ENCODE results near the gene CNTLN.
"Not testable (repeated sequence)": the region's sequence is repeated elsewhere in the genome, so short reads cannot be mapped to it uniquely, and the experiment has no call there.

CNTLN gene

DNA sequence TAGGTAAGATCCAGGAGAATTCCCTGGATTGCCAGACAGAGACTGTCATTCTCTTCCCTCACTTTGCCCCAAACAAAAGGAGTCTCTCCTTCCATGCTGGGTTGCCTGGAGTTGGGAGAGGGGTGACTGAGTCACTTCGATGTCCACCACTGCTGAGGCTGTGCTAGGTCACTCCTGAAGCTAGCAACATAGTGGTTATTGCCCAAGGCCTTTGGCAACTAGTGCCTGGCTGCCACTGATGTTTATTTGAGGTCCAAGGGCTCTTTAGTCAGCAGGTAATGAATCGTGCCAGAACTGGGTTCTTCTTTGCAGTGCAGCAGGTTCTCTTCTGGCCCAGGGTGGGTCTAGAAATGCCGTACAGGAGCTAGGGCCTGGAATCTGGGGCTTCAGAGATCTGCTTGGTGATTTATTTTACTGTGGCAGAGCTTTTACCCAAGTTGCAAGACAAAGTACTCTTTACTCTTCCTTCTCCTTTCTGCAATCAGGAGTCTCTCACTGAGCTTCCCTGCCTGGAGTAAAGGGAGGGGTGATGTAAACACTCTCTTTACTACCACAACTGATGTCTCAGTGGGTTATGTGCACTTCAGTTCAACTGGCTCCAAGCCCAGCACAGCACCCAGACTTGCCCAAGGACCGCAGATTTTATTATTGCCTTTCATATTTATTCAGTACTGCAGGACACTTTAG, 288.3 kb downstream of the CNTLN start:
- no peak for DNase-seq
- ATAC-seq = no peak

DNA sequence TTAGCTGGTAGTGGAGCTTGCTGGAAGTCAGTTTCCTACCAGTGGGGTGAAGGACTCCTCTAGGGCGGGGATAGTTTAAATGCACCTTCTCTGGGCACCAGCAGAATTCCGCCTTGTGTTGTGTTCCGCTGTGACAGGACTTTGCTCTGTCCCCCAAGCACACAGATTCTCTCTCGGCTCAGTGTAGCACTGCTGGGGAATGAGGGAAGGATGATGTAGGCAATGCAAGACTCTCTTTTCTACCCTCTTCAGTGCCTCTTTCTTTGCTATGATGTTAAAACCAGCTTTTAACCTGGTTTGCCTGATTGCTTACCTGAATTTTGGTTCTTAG, 288.8 kb downstream of the CNTLN start:
- DNase-seq (no peak), ATAC-seq (no peak)

DNA sequence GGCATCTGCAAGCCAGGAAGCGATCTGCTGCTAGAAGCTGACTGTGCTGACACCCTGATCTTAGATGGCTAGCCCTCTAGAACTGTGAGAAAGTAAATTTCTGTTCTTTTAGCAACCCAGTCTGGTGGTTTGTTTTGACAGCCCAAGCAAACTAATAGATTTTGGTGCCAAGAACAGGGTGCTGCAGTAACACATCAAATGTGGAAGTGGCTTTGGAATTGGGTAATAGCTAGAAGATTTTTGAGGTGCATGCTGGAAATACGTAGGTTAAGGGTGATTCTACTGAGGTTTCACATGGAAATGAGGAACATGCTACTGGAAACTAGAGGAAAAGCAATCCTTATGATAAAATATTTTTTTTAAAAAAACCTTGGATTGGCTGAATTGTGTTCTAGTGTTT, 290.5 kb downstream of the CNTLN start:
- no peak for DNase-seq

DNA sequence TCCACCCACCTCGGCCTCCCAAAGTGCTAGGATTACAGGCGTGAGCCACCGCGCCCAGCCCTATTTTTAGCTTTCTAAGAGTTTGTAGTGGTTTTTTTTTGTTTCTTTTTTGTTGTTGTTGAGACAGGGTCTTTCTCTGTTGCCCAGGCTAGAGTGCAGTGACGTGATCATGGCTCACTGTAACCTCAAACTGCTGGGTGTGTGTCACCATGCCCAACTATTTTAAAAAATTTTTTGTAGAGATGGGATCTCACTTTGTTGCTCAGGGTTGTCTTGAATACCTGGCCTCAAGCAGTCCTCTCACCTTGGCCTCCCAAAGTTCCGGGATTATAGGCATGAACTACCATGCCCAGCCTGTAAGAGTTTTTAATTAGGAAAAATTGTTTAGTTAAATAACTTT, 298.7 kb downstream of the CNTLN start:
- no peak for ATAC-seq
- DNase-seq = no peak

More for the DNA sequence above, 290.5 kb downstream of the CNTLN start:
- no peak for ATAC-seq

DNA sequence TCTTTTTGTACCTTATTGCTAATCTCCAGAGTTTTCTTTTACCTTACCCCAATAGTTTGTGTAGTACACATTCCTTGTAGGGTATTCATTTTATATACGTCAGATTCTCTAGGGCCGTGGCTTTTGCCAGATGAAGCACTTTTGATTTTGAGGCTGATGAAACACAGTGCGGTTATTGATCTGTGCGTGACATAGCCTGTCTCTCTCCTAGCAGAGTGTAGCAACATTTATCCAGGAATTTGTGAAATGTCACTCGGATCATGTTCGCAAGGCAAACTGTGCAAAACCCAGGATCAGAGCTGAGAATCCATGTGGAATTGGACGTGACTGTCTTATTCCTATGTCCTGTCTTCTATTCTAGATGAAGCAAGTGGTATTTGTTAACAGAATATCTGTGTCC, 302.0 kb downstream of the CNTLN start:
- ATAC-seq (no peak), DNase-seq (no peak)

DNA sequence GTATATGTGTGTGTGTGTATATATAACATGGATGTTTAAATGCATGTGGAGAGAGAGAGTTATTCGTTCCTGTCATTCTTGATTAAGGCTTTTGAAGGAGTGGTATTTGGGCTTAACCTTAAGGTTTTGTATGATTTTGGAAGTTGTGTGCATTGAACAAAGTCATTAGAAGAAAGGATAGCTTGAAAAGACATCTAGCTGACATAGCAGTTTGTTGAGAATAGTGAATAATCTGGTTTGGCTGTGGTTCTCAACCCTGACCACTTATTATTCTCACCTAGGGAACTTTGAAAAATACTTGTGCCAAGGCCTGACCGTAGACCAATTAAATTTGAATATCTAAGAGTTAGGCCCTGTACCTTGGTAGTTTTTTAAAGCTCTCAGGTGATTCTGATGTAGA, 303.0 kb downstream of the CNTLN start:
- no peak for ATAC-seq
- DNase-seq = no peak

DNA sequence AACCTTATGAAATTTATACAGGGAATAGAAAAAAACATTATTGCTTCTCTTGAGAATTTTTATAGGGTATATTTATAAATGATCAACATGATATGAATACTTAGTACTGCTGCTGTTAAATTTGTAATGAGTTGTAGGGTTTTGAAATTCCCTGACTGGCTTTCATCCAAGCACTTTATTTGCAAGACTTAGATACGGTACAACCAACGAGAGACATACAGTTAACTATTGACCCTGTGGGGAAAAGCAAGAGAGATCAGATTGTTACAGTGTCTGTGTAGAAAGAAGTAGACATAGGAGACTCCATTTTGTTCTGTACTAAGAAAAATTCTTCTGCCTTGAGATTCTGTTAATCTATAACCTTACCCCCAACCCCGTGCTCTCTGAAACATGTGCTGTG, 310.3 kb downstream of the CNTLN start:
- DNase-seq, ATAC-seq: not testable (repeated sequence)

DNA sequence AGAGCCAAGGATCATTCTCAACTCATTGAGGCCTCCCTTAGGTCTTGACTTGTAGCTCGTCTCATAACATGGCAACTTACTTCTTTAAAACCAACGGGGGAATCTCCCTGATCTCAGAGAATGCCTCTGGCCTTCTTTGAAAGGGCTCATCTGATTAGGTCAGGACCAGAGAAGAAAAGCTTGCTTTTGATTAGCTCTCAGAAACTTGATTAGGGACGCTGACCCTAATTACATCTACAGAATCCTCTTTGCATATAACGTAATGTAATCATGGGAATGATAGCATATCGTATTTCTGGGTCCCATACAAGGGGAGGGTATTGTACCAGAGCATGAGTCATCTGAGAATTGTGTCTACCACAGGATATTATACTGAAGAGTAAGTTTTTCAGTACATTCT, 318.9 kb downstream of the CNTLN start:
- ATAC-seq (no peak), DNase-seq (no peak)

DNA sequence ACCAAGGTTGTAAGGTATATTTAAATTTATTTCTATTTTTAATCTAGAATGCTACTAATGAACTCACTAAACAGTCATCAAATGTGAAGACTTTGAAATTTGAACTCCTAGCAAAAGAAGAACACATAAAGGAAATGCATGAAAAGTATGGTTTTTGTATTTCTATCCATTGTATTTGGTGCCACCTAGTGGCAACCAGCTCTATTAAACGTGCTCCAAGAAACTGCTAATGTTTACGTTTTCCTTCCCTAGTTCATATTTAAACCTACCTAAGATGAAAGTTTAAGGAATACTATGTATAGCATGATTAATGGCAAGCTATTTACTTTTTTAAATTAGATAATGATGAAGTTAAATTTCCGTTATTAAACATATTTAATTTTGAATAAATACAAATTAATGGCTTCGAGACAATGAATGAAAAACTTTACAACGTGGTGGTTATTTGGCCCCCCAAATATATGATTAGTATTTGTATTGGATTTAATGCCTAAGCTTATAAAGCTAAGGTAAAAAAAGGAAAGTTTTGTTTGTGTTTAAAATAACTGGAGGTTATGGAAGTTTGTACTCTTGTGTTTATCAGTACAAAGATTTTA, 328.1 kb downstream of the CNTLN start:
- ATAC-seq = no peak
- peak; percentile 9 for DNase-seq

DNA sequence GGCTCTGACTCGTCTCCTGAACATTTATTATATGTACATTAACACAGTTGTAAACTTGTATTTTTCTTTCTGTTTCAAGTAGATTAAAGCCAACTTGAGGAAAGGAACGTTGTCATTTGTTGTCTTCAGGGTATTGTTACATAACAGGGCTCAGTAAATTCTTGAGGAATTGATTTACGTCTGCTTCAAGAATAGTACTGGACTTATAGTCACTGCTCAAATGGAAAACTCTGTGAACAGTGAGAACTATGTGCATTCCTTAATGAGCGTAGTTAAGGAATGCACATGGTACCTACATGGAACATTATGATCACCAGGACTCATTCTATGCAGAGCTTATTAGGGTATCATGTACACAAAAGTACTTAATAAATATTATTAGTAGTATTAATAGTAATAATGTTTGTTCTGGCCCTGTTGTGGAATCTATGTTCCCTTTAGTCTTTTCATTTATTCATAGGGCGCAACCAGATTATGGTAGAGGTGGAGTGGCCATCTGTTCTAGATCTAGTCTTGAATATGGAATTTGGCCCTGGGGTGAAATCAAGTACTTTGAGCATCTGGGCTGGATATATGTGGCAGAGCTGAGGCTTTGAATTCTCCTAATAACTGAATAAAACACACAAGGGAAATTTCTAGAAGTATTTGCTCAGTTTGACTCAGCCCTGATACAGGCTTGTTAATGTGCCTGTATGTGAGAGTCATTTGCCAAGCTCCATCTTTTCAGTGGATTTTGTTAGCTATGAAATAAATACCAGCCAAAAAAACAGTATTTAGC, 335.4 kb downstream of the CNTLN start:
- DNase-seq = no peak
- no peak for ATAC-seq

DNA sequence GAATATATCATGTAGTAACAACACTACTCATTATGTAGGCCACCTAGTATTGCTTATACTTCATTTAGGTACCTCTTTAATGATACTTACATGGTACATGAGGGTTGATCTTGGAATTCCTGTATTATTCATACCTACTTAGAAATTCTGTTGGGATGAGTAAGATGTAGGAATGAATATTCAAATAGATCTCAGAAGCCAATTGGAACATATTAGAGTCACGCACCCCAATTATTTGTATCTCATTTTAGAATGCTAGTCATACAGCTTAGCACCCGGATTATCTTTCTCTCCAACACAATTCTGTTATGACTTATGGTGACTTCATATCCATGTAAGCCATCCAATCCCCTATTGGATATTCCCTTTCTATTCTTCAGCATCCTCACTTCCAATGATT, 337.3 kb downstream of the CNTLN start:
- no peak for DNase-seq
- no peak for ATAC-seq

DNA sequence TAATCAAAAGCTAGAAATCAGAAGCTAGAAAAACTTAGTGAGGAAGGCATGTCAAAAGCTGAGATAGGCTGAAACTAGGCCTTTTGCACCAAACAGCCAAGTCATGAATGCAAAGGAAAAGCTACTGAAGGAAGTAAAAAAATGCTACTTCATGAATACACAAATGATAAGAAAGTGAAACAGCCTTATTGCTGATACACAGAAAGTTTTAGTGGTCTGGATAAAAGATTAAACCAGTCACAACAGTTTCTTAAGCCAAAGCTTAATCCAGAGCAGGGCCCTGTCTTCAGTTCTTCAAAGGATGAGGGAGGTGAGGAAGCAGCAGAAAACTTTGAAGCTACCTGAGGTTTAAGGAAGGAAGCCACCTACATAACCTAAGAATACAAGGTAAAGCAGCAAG, 341.6 kb downstream of the CNTLN start:
- DNase-seq (no peak), ATAC-seq (no peak)

DNA sequence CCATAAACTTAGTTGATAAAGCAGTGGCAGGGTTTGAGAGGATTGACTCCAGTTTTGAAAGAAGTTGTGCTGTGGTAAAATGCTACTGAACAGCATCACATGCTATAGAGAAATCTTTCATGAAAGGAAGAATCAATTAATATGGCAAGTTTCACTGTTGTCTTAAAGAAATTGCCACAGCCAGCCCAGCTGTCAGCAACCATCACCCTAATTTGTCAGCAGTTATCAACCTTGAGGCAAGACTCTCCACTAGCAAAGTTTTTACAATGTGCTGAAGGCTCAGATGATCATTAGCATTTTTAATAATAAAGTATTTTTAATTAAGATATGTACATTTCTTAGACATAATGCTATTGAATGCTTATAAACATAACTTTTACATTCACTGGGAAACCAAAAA, 343.0 kb downstream of the CNTLN start:
- DNase-seq (no peak), ATAC-seq (no peak)

DNA sequence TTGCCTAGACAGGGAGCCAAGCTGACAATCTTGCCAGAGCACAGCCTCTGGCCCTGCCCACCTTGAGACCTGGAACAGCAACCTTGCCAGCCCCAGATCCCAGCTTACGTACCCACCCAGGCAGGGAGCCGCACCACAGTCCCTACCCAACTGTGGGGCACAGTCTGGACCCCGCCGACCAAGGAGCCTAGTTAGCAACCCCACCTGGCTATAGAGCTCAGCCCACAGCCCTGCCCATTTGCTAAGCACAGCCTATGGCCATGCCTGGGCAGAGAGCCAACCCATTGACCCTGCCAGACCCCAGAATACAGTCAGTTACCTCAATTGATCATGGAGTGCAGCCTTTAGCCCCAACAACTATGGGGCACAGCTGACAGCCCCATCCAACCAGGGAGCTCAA, 346.1 kb downstream of the CNTLN start:
- DNase-seq = no peak
- no peak for ATAC-seq

DNA sequence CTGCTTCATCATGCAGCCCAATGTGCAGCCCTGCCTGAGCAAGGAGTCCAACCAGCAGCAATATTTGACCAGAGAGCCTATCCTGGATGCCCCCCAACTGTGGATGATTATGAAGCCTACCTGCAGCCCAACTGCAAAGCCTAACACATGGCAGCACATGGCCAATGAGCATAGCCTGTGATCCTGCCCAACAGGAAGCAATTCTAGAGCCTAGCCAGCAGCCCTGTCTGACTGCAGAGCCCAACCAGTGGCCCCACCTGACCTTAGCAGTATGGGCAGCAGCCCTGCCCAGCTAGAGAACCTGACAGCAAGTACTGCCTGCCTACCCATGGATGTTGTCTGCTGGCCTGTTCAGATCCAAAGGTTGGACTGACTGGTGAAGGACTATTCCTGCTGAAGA, 346.7 kb downstream of the CNTLN start:
- no peak for ATAC-seq
- no peak for DNase-seq

DNA sequence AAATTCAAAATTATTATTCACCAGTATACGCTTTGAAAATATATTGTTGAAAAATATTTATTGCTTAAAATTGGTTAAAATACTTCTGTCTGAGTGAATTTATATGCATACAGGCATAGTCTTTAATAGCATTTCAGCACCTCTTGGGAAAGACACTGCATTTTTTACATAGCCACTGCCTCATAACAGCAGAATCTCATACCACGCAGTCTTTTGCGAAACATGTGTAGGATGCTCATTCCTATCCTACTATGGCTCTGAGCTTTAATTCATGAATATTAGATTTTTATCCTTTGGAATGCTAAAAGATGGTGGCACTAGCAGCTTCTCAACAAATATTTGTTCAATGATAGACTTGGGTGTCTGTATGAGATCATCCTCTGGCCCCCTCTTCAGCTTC, 350.1 kb downstream of the CNTLN start:
- ATAC-seq (no peak), DNase-seq (no peak)

DNA sequence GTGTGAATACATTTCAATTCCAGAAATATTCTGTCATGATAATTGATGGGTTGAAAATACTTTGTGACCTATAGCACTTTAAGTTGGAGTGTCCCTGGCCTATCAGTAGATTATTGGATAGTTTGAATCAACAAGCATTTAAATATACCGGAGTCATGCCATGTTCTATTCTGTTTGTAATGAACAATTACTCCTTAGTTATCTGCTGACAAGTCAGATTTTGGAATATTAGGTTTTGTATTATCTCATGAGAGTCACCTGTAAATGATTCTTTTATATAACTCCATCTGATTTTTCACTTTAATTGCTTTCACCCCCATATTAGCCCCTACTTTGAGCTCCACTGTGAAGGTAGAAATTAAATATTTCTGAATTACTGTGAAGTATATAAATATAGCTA, 351.6 kb downstream of the CNTLN start:
- ATAC-seq = no peak
- no peak for DNase-seq

DNA sequence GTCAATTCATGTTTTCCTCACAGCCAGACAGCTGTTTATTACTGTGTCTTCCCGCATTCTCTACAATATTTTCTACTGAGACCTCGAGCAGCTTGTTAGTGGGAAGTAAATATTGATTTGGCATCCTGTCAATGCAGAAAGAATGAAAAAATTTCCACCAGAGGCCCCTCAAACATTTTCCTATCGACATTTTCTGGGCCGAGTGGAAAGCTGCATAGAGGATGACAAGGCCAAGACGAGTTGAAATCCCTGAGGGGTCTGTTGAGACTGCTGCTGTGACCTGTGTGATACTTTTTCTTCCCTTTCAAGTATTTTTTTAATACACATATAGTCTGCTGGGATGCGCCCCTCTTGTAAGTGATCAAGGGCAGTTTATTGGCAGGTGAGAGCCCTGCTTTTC, 352.6 kb downstream of the CNTLN start:
- DNase-seq (no peak), ATAC-seq (no peak)

DNA sequence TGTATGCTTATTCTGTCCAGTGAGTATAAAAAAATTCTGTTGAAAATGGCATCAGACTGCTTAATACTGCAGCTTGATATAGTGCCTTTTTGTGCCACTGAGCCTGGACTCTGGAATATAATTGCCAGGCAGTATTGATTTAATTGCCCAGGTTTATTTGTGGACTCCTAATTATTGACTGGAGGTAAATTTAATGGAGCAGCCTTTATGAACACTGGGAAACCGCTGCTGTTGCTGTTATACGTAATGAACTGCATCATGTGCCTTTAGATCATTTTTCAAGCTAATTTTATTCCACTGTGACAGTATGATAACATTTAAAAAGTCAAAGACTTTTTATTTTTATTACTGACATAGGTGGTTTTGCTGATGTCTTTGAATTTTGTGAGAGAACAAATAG, 353.8 kb downstream of the CNTLN start:
- DNase-seq (no peak), ATAC-seq (no peak)

DNA sequence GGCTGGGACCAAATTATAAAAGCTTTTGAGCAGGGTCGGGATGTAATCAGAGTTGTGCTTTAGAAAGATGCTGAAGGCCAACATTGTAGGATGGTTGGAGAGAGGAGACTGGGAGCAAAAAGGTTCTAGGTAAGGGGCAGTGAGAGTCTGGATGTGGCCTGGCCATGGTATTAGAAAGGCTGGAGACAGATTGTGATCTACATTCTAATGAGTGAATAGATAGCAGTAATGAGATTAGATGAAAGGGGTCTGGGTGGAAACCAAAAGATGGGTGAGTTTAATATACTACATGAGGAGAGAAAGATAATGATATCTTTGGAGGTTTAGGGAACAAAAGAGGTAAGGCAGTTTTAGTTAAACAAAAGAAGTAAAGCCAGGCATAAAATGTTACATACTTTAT, 355.3 kb downstream of the CNTLN start:
- DNase-seq (no peak), ATAC-seq (no peak)

DNA sequence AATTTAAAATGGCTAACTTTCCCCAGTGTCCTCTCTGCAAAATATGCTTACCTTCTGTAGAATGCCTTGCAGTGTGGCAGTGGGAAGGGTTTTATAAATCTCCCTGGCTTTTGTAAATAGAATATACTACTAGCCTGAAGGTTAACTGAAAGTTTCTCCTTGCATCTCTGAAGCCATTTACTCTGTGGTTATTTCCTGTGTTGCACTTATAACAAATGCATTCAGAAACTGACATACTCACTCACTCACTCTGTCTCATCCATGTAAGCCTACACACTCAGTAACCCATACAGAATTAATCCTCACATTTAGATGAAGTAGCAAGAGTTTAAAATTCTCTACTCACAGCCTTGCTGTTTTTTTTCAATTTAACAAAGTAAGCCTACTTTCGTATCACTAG, 356.9 kb downstream of the CNTLN start:
- DNase-seq (no peak), ATAC-seq (no peak)

DNA sequence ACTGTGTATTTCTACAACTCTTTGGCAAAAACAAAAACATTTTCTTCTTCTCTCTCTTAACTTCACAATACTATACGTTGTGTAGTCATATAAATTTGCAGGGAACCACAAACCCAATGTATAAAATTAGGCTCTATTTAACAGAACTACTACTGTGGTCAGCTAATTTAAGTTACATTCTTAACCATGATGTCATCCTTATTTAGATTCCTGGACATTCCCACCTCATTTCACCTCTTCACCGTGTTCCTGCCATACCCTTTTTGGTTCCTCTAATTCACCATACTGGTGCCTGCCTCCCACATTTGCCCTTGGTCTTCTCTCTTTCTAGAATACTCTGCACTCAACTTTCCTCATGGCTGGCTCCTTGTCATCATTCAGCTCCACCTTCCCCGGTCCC, 368.4 kb downstream of the CNTLN start:
- DNase-seq (no peak), ATAC-seq (no peak)

DNA sequence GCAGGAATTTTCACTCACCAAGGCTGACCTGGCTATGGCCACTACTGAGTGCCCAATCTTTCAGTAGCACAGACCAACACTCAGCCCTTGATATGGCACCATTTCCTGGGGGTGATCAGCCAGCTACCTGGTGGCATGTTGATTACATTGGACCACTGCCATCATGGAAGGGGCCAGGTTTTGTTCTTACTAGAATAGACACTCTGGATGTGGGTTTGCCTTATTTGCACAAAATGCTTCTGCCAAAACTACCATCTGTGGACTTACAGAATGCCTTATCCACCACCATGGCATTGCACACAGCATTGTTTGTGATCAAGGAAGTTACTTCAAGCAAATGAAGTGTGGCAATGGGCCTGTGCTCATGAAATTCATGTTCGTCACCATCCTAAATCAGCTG, 374.3 kb downstream of the CNTLN start:
- no peak for ATAC-seq
- DNase-seq = no peak

DNA sequence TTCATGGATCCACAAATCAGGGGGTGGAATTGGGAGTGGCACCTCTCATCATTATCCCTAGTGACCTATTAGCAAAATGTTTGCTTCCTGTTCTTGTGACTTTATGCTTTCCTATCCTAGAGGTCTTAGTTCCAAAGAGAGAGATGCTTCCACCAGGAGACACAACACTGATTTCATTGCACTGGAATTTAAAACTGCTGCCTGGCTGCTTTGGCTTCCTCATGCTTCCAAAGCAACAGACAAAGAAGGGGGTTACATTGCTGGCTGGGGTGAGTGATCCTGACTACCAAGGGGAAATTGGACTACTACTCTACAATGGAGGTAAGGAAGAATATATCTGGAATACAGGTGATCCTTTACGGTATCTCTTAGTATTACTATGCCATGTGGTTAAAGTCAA, 374.9 kb downstream of the CNTLN start:
- DNase-seq = no peak

More for the DNA sequence above, 374.9 kb downstream of the CNTLN start:
- no peak for ATAC-seq

Data from stimulated activated naive CD8-positive, alpha-beta T cell treated with anti-CD3 and anti-CD28 coated beads, Interleukin-15, Interleukin-2, amounts not matched to agents 100 U/mL and 50 U/mL, for 24 hours (primary cell).